Activated B cell treated with CpG ODN at 0.5 μM for 24 hours (primary cell): ENCODE results near the gene CIPC. TPM values are rescaled to one million over a fixed set of nuclear protein-coding genes. Genes with fewer than 3 reads are reported as not detected.

ENCODE experiments used
- ATAC-seq: fragments of 200-7000 bp; cut with Tn5 transposase; one replicate; pipeline ENCODE4 v1.10.0; 2021; ENCODE audit warnings: low read depth, mild to moderate bottlenecking, moderate library complexity
- CTCF ChIA-PET: fragments of 350-600 bp; sonication (Branson Sonifier 250); formaldehyde crosslinking; loops from one replicate; lab custom pipeline; 2021; ENCODE audit warnings: antibody characterized with exemption; lab: Charles Lee
- POLR2A ChIA-PET: fragments of 350-600 bp; sonication (Branson Sonifier 250); formaldehyde crosslinking; loops from one replicate; lab custom pipeline; 2021; ENCODE audit warnings: antibody characterized with exemption; lab: Charles Lee
- DNase-seq: peaks from one replicate; pipeline ENCODE4 v3.0.0; 2022
- H3K27ac Mint-ChIP-seq: one replicate; pipeline ENCODE4 v1.8.0; 2020; ENCODE audit warnings: mixed read lengths
- H3K27me3 Mint-ChIP-seq: one replicate; pipeline ENCODE4 v1.8.0; 2021; ENCODE audit warnings: mixed read lengths
- H3K36me3 Mint-ChIP-seq: one replicate; pipeline ENCODE4 v1.8.0; 2021; ENCODE audit warnings: low read depth, mixed read lengths
- H3K4me1 Mint-ChIP-seq: one replicate; pipeline ENCODE4 v1.8.0; 2021; ENCODE audit warnings: mixed read lengths
- H3K4me3 Mint-ChIP-seq: one replicate; pipeline ENCODE4 v1.8.0; 2020; ENCODE audit warnings: mild to moderate bottlenecking, mixed read lengths
- H3K9me3 Mint-ChIP-seq: one replicate; pipeline ENCODE4 v1.8.0; 2020; ENCODE audit warnings: mixed read lengths
- intact Hi-C: fragments of 100-400 bp; cut with micrococcal nuclease; formaldehyde crosslinking; loops from one replicate; pipeline ENCODE4 v1.15.1; 2024
- total RNA-seq: library from RNA; stranded (reverse); gene quantifications from 2 replicates; pipeline ENCODE4 v1.2.3, GENCODE V29; 2022
- TF ChIP-seq, protein P1 (sequence below): fragments of 200-600 bp; IDR thresholded peaks from one replicate; pipeline ENCODE4 v1.8.0; 2022; ENCODE audit warnings: antibody characterized with exemption, mild to moderate bottlenecking

Gene CIPC
- total RNA-seq, 1 donor from 2014 or later = 26.6 TPM

DNA sequence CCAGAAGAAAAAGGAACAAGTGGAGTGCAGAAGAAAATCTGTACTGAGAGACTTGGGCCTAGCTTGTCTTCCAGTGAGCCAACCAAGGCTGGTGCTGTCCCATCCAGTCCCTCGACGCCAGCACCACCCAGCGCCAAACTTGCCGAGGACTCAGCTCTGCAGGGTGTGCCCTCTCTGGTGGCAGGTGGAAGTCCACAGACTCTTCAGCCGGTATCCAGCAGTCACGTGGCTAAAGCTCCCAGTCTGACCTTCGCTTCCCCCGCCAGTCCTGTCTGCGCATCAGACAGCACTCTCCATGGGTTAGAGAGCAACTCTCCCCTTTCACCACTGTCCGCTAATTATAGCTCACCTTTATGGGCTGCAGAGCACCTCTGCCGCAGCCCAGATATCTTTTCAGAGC is 15.6 kb downstream of the CIPC start:
- DNase-seq (no peak), ATAC-seq (no peak)
- Mint-ChIP-seq H3K4me1 (peaks cover 45% of the 10 kb centered on the region), H3K9me3 (no peaks in the 10 kb centered on the region), H3K27me3 (no peaks in the 10 kb centered on the region), H3K27ac (peak overlapping the region; percentile 35), H3K4me3 (no peak overlapping the region), H3K36me3 (peaks cover 81% of the 10 kb centered on the region)
- intact Hi-C loops = no loop called here
- ChIA-PET POLR2A (interaction anchor here (0.6 to 2.4 kb wide), 2 partner anchors 10 to 15 kb away, joined by 3 to 10 read pairs; partner anchors contain the start of gene CIPC), CTCF (interaction anchor here (0.7 to 1.2 kb wide), 3 partner anchors 11 to 17 kb away, joined by 3 to 4 read pairs (median 3); no protein-coding TSS in a partner anchor)
- TF ChIP-seq, protein P1, sequence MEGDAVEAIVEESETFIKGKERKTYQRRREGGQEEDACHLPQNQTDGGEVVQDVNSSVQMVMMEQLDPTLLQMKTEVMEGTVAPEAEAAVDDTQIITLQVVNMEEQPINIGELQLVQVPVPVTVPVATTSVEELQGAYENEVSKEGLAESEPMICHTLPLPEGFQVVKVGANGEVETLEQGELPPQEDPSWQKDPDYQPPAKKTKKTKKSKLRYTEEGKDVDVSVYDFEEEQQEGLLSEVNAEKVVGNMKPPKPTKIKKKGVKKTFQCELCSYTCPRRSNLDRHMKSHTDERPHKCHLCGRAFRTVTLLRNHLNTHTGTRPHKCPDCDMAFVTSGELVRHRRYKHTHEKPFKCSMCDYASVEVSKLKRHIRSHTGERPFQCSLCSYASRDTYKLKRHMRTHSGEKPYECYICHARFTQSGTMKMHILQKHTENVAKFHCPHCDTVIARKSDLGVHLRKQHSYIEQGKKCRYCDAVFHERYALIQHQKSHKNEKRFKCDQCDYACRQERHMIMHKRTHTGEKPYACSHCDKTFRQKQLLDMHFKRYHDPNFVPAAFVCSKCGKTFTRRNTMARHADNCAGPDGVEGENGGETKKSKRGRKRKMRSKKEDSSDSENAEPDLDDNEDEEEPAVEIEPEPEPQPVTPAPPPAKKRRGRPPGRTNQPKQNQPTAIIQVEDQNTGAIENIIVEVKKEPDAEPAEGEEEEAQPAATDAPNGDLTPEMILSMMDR = no peak

DNA sequence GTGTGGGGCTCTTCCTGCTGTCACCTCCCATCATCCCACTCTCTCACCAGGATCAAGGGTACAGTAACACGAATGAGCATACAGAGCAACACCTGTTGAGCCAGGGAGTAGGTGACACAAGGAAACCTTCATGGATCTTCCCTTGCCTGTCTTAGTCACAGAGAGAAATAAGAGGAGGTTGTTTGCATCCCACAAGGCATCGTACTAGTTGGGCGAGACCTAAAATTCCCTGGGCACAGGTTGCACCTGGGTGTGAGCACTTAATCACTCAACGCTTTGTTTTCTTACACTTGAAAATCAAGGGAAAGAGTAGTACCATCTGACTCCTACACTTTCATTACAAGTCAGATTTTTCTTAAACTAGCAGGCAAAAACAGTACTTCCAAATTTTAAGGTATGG is 16.6 kb downstream of the CIPC start:
- POLR2A ChIA-PET = no interaction called here
- Mint-ChIP-seq H3K4me3 (no peak overlapping the region), H3K27me3 (no peaks in the 10 kb centered on the region), H3K27ac (no peak overlapping the region), H3K36me3 (peaks cover 74% of the 10 kb centered on the region), H3K9me3 (no peaks in the 10 kb centered on the region), H3K4me1 (peaks cover 47% of the 10 kb centered on the region)
- DNase-seq (no peak), ATAC-seq (no peak)
- CTCF ChIA-PET = interaction anchor here (1.2 kb wide), 1 partner anchor 18 kb away, joined by 3 read pairs; no protein-coding TSS in a partner anchor
- TF ChIP-seq, protein P1 = no peak
- intact Hi-C loops = no loop called here

DNA sequence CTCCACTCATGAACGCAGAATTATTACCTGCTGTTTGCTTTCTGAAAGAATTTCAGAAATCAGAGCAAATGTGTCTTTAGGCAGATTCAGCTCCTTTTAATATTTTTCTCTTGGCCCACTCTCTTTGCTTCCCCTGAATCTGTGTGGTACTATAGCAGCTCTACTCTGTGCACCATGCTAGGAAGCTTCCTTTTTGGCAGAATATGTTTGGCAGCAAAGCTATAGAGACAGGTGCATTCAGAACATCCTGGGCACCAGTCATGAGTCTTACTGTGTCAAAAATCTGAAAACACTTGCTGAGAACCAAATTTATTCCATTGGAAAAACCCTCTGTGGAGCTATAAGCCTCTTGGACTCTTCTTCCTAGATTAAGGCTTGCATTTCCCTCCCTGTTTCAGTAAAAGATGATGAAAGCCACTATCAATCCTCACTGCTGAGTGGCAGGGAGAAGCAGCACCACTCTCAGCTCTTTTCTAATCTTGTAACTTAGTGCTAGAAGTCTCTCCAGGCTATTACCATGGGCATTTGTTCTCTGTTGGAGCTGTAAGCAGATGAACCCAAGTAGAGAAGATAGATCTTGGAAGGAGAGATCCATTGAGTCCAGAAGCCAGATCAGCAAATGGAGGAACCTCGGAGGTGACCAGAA is 18.2 kb downstream of the CIPC start:
- TF ChIP-seq, protein P1 = no peak
- Mint-ChIP-seq H3K27me3 (no peaks in the 10 kb centered on the region), H3K36me3 (peaks cover 60% of the 10 kb centered on the region), H3K4me3 (no peak overlapping the region), H3K4me1 (peaks cover 61% of the 10 kb centered on the region), H3K9me3 (no peaks in the 10 kb centered on the region), H3K27ac (peak overlapping the region; percentile 65)
- intact Hi-C loops = no loop called here
- no peak for DNase-seq
- CTCF ChIA-PET = interaction anchor here (1.1 to 10.9 kb wide), 3 partner anchors 8 to 46 kb away, joined by 3 to 151 read pairs (median 6); no protein-coding TSS in a partner anchor
- POLR2A ChIA-PET = interaction anchor here (1.6 to 11.4 kb wide), 2 partner anchors 8 to 17 kb away, joined by 6 to 329 read pairs; partner anchors contain the start of gene CIPC
- no peak for ATAC-seq

DNA sequence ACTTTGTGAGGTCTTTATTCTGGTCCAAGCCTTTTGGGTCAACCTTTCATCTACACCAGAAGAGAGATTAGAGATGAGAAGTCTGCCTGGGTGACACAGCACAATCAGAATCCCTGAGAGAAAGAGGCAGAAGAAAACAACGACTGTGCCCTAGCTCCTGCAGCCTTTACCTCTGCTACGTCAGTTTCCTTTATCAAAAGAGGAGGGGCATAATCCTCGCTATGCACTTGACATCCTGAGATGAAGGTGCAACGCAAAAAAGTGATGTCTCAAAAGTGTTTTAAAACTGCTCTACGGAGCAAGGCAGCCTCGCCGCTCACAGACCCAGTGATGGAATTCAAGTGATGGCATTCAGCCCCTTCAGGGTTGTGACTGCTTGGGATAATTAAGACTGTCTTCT is 21.8 kb downstream of the CIPC start:
- Mint-ChIP-seq H3K4me1 (peaks cover 88% of the 10 kb centered on the region), H3K27ac (peak overlapping the region; percentile 98), H3K27me3 (no peaks in the 10 kb centered on the region), H3K36me3 (peaks cover 31% of the 10 kb centered on the region), H3K4me3 (peak overlapping the region; percentile 44), H3K9me3 (no peaks in the 10 kb centered on the region)
- POLR2A ChIA-PET = interaction anchor here (0.5 to 11.4 kb wide), 6 partner anchors 10 to 309 kb away, joined by 3 to 329 read pairs (median 18); partner anchors contain the start of genes CIPC, IRF2BPL and ZDHHC22
- no peak for ATAC-seq
- CTCF ChIA-PET = interaction anchor here (7.5 to 10.9 kb wide), 2 partner anchors 13 to 24 kb away, joined by 112 to 151 read pairs; partner anchors contain the start of gene CIPC
- DNase-seq = no peak
- TF ChIP-seq, protein P1 = no peak
- intact Hi-C loops = loop anchor here (2.0 to 10.0 kb wide), 5 partner anchors 33 to 1605 kb away; partner anchors contain the start of gene IRF2BPL
